ENCODE results near the gene LVRN. TPM values are rescaled to one million over a fixed set of nuclear protein-coding genes. Genes with fewer than 3 reads are reported as not detected.
A peak's percentile ranks its signal among the peaks of the same experiment; 100 is the strongest.

The LVRN gene
- total and polyA plus RNA-seq, 2 of the 13 experiments (the other 11 are each of a cell fraction or from before 2014, with no cell fraction given) = 0.09 to 0.20 TPM

- no peak overlapping the region for H3K9ac ChIP-seq (ENCODE audit: insufficient read depth, low read depth, low read length)
- no peaks in the 10 kb centered on the region; a peak in 1 of 5 replicates for H3K27me3 ChIP-seq (ENCODE audit: control insufficient read depth in 1 of 2, insufficient read depth in 2 of 2, low read length in 2 of 2)
- H2AFZ ChIP-seq (ENCODE audit: low read length) = no peak overlapping the region
- no peak overlapping the region for H3K4me3 ChIP-seq (replicated peaks in 1 of 3; ENCODE audit: insufficient read depth in 1 of 3, low read depth in 2 of 3, low read length in 3 of 3)
- no peaks in the 10 kb centered on the region for H3K4me1 ChIP-seq (ENCODE audit: insufficient read depth, low read length)
- DNase-seq (ENCODE audit: low spot score) (no peak), ATAC-seq (no peak), FAIRE-seq (no peak)
- CTCF ChIA-PET (ENCODE audit: low intra/inter-chr PET ratio, low total read pairs) = no interaction called here
- no peaks in the 10 kb centered on the region for H3K36me3 ChIP-seq (replicated peaks in 1 of 2; ENCODE audit: control insufficient read depth in 1 of 2, insufficient read depth in 2 of 2, low read length in 2 of 2)
- no TSS peak for BruUV-seq (replicated peaks)
- POLR2A ChIA-PET = no interaction called here
- 23% methylated on average over 2 of the region's 2 CpGs for WGBS (ENCODE audit: low lambda C conversion rate)
- TF ChIP-seq KDM1A (CRISPR knock-in tag; IDR thresholded peaks at IDR 0.05) (no peak), MEIS1 (CRISPR knock-in tag; IDR thresholded peaks at IDR 0.05; ENCODE audit: borderline replicate concordance) (no peak), NCOA1 (CRISPR knock-in tag; IDR thresholded peaks at IDR 0.05) (no peak), MTA1 (CRISPR knock-in tag; IDR thresholded peaks at IDR 0.05; ENCODE audit: borderline replicate concordance) (no peak), ZFP90 (CRISPR knock-in tag; IDR thresholded peaks at IDR 0.05; ENCODE audit: borderline replicate concordance) (no peak), ZNF326 (CRISPR knock-in tag; IDR thresholded peaks at IDR 0.05; ENCODE audit: borderline replicate concordance) (no peak), KDM2A (CRISPR knock-in tag; IDR thresholded peaks at IDR 0.05; ENCODE audit: borderline replicate concordance, low read depth) (no peak), NCOA5 (CRISPR knock-in tag; IDR thresholded peaks at IDR 0.05) (no peak), SP1 (IDR thresholded peaks at IDR 0.05) (no peak), SP1 (CRISPR knock-in tag; IDR thresholded peaks at IDR 0.05) (no peak), CEBPB (IDR thresholded peaks at IDR 0.05; ENCODE audit: borderline replicate concordance, low read depth, low read length) (no peak), MEIS2 (CRISPR knock-in tag; IDR thresholded peaks at IDR 0.05) (no peak)
- in situ Hi-C loops (cut with HindIII; ENCODE audit: extremely low pct_ligation_motif_present, low pct_unique_long_range_greater_than_20kb) (no loop called here), intact Hi-C loops (cut with micrococcal nuclease; ENCODE audit: unreplicated experiment) (no loop called here)
- H3K27ac ChIP-seq (ENCODE audit: extremely low read length, insufficient read depth, low read length) = no peak overlapping the region
- no peak overlapping the region for H3K4me2 ChIP-seq (ENCODE audit: low read depth, low read length)
- no peaks in the 10 kb centered on the region for H3K9me3 ChIP-seq (ENCODE audit: low read length)
- H3K79me2 ChIP-seq (ENCODE audit: insufficient read depth, low read length) = no peaks in the 10 kb centered on the region
- no peaks in the 10 kb centered on the region for H4K20me1 ChIP-seq (ENCODE audit: insufficient read depth, low read length)
Measured at GRCh38 chr5:115977988-115978387, 15.7 kb downstream of the LVRN start.

DNA sequence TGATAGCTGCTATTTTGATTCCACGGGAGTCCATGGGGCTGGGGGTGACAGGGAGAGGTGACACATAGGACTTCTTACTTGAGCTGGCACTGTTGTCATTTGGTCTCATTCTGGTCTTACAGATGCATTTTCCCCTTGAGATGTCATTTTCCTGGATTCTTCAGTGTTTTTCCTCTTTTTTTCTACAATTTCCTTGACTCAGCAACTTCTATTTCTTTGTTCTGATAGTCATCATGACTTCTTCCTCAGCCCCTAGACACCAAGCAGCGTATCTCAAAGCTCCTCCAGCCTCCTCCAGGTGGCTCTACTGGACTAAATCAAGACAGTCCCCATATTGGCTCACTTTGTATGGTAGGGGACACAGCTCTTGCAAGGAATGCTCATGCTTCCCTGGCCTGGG is 16.5 kb downstream of the LVRN start:
- Histone ChIP-seq H4K20me1 (ENCODE audit: insufficient read depth, low read length) (no peaks in the 10 kb centered on the region), H3K4me1 (ENCODE audit: insufficient read depth, low read length) (no peaks in the 10 kb centered on the region), H3K36me3 (replicated peaks in 1 of 2; ENCODE audit: control insufficient read depth in 1 of 2, insufficient read depth in 2 of 2, low read length in 2 of 2) (no peaks in the 10 kb centered on the region), H3K4me2 (ENCODE audit: low read depth, low read length) (no peak overlapping the region), H3K79me2 (ENCODE audit: insufficient read depth, low read length) (no peaks in the 10 kb centered on the region), H3K9ac (ENCODE audit: insufficient read depth, low read depth, low read length) (no peak overlapping the region), H3K9me3 (ENCODE audit: low read length) (no peaks in the 10 kb centered on the region), H3K27me3 (ENCODE audit: control insufficient read depth in 1 of 2, insufficient read depth in 2 of 2, low read length in 2 of 2) (no peaks in the 10 kb centered on the region; a peak in 1 of 5 replicates), H3K27ac (ENCODE audit: extremely low read length, insufficient read depth, low read length) (no peak overlapping the region), H2AFZ (ENCODE audit: low read length) (no peak overlapping the region), H3K4me3 (replicated peaks in 1 of 3; ENCODE audit: insufficient read depth in 1 of 3, low read depth in 2 of 3, low read length in 3 of 3) (no peak overlapping the region)
- FAIRE-seq (no peak), ATAC-seq (no peak), DNase-seq (ENCODE audit: low spot score) (no peak)
- 15% methylated on average over 2 of the region's 2 CpGs for WGBS (ENCODE audit: low lambda C conversion rate)
- ChIA-PET POLR2A (no interaction called here), CTCF (ENCODE audit: low intra/inter-chr PET ratio, low total read pairs) (no interaction called here)
- intact Hi-C loops (cut with micrococcal nuclease; ENCODE audit: unreplicated experiment) (no loop called here), in situ Hi-C loops (cut with HindIII; ENCODE audit: extremely low pct_ligation_motif_present, low pct_unique_long_range_greater_than_20kb) (no loop called here)
- BruUV-seq (replicated peaks) = no TSS peak
- TF ChIP-seq MAFK (conservative IDR thresholded peaks at IDR 0.05 in 1 of 2, IDR thresholded peaks at IDR 0.05 in 1 of 2; ENCODE audit: low read length in 2 of 2) (peak in 1 of 2 experiments; percentile 31; a peak in 1 of 4 replicates), ZNF280D (CRISPR knock-in tag; IDR thresholded peaks at IDR 0.05) (no peak)
